Stimulated activated memory B cell treated with anti-CD40 and anti-IgM and Interleukin-4, amounts not matched to agents 10 μg/mL and 1 μg/mL and 100 μg/mL, for 72 hours (primary cell): ENCODE measurements around the gene SCN3A.
A peak's percentile ranks its signal among the peaks of the same experiment; 100 is the strongest.

Source experiments
- ATAC-seq: fragments of 150-1000 bp; cut with Tn5 transposase; 2 replicates; pipeline ENCODE4 v1.10.0; 2021
- H3K27ac Mint-ChIP-seq: one replicate; pipeline ENCODE4 v1.8.0; 2022; ENCODE audit warnings: mild to moderate bottlenecking, mixed read lengths
- H3K27me3 Mint-ChIP-seq: one replicate; pipeline ENCODE4 v1.8.0; 2022; ENCODE audit warnings: mixed read lengths
- H3K36me3 Mint-ChIP-seq: one replicate; pipeline ENCODE4 v1.8.0; 2022; ENCODE audit warnings: mixed read lengths
- H3K4me1 Mint-ChIP-seq: one replicate; pipeline ENCODE4 v1.8.0; 2022; ENCODE audit warnings: mixed read lengths
- H3K4me3 Mint-ChIP-seq: one replicate; pipeline ENCODE4 v1.8.0; 2022; ENCODE audit warnings: mild to moderate bottlenecking, moderate library complexity, mixed read lengths
- H3K9me3 Mint-ChIP-seq: one replicate; pipeline ENCODE4 v1.8.0; 2022; ENCODE audit warnings: mixed read lengths

The SCN3A gene

GRCh38 chr2:165203689-165204559 lies at the start of gene SCN3A:
SCN3A (minus strand) TSS chr2:165204050; CDS start chr2:165176394, 27,656 bp downstream.
- H3K4me3 Mint-ChIP-seq = peak within 1 kb of the TSS; percentile 57
- H3K4me1 Mint-ChIP-seq = peaks cover 14% of the 10 kb centered on the region
- peaks cover 2% of the 10 kb centered on the region for H3K9me3 Mint-ChIP-seq
- no peak within 1 kb of the TSS for H3K27ac Mint-ChIP-seq
- H3K36me3 Mint-ChIP-seq = no peaks in the 10 kb centered on the region
- peak; percentile 55 for ATAC-seq
- no peaks in the 10 kb centered on the region for H3K27me3 Mint-ChIP-seq

GRCh38 chr2:165253178-165253577 lies 49.3 kb upstream of the SCN3A start:
- Mint-ChIP-seq H3K4me1 (no peaks in the 10 kb centered on the region), H3K36me3 (no peaks in the 10 kb centered on the region), H3K27me3 (peaks cover 24% of the 10 kb centered on the region), H3K4me3 (no peak overlapping the region), H3K9me3 (no peaks in the 10 kb centered on the region), H3K27ac (no peak overlapping the region)
- ATAC-seq = no peak

GRCh38 chr2:165251366-165251765 lies 47.5 kb upstream of the SCN3A start:
- Mint-ChIP-seq H3K4me1 (no peaks in the 10 kb centered on the region), H3K36me3 (no peaks in the 10 kb centered on the region), H3K4me3 (no peak overlapping the region), H3K27ac (no peak overlapping the region), H3K27me3 (peaks cover 9% of the 10 kb centered on the region), H3K9me3 (no peaks in the 10 kb centered on the region)
- no peak for ATAC-seq

- no peaks in the 10 kb centered on the region for H3K36me3 Mint-ChIP-seq
- no peak for ATAC-seq
- no peaks in the 10 kb centered on the region for H3K9me3 Mint-ChIP-seq
- peaks cover 9% of the 10 kb centered on the region for H3K27me3 Mint-ChIP-seq
- no peak overlapping the region for H3K4me3 Mint-ChIP-seq
- no peak overlapping the region for H3K27ac Mint-ChIP-seq
- H3K4me1 Mint-ChIP-seq = no peaks in the 10 kb centered on the region
Measured at GRCh38 chr2:165248238-165248637, 44.4 kb upstream of the SCN3A start.

GRCh38 chr2:165245081-165245793 lies 41.4 kb upstream of the SCN3A start:
- no peak overlapping the region for H3K27ac Mint-ChIP-seq
- no peak overlapping the region for H3K4me3 Mint-ChIP-seq
- H3K9me3 Mint-ChIP-seq = no peaks in the 10 kb centered on the region
- H3K27me3 Mint-ChIP-seq = peaks cover 17% of the 10 kb centered on the region
- no peaks in the 10 kb centered on the region for H3K4me1 Mint-ChIP-seq
- no peak for ATAC-seq
- H3K36me3 Mint-ChIP-seq = no peaks in the 10 kb centered on the region

- H3K27ac Mint-ChIP-seq = no peak overlapping the region
- no peaks in the 10 kb centered on the region for H3K36me3 Mint-ChIP-seq
- no peaks in the 10 kb centered on the region for H3K9me3 Mint-ChIP-seq
- peaks cover 27% of the 10 kb centered on the region for H3K27me3 Mint-ChIP-seq
- H3K4me3 Mint-ChIP-seq = no peak overlapping the region
- no peak for ATAC-seq
- H3K4me1 Mint-ChIP-seq = no peaks in the 10 kb centered on the region
Measured at GRCh38 chr2:165240916-165241315, 37.1 kb upstream of the SCN3A start.

GRCh38 chr2:165239856-165240515 lies 36.1 kb upstream of the SCN3A start:
- ATAC-seq = no peak
- H3K27ac Mint-ChIP-seq = no peak overlapping the region
- peaks cover 27% of the 10 kb centered on the region for H3K27me3 Mint-ChIP-seq
- no peaks in the 10 kb centered on the region for H3K36me3 Mint-ChIP-seq
- H3K4me3 Mint-ChIP-seq = no peak overlapping the region
- no peaks in the 10 kb centered on the region for H3K4me1 Mint-ChIP-seq
- H3K9me3 Mint-ChIP-seq = no peaks in the 10 kb centered on the region

GRCh38 chr2:165239230-165239629 lies 35.4 kb upstream of the SCN3A start, which contains the start of gene SCN2A:
SCN2A (plus strand) TSS chr2:165239414; CDS start chr2:165295824, 56,410 bp downstream.
- H3K4me3 Mint-ChIP-seq = no peak within 1 kb of the TSS
- H3K27me3 Mint-ChIP-seq = peaks cover 27% of the 10 kb centered on the region
- ATAC-seq = no peak
- H3K9me3 Mint-ChIP-seq = no peaks in the 10 kb centered on the region
- no peak within 1 kb of the TSS for H3K27ac Mint-ChIP-seq
- H3K36me3 Mint-ChIP-seq = no peaks in the 10 kb centered on the region
- no peaks in the 10 kb centered on the region for H3K4me1 Mint-ChIP-seq

GRCh38 chr2:165238295-165238694 lies 34.4 kb upstream of the SCN3A start:
- Mint-ChIP-seq H3K9me3 (no peaks in the 10 kb centered on the region), H3K4me3 (no peak overlapping the region), H3K36me3 (no peaks in the 10 kb centered on the region), H3K27me3 (peaks cover 27% of the 10 kb centered on the region), H3K27ac (no peak overlapping the region), H3K4me1 (no peaks in the 10 kb centered on the region)
- ATAC-seq = no peak

GRCh38 chr2:165237056-165237455 lies 33.2 kb upstream of the SCN3A start:
- H3K9me3 Mint-ChIP-seq = no peaks in the 10 kb centered on the region
- ATAC-seq = no peak
- peaks cover 19% of the 10 kb centered on the region for H3K27me3 Mint-ChIP-seq
- no peak overlapping the region for H3K4me3 Mint-ChIP-seq
- no peaks in the 10 kb centered on the region for H3K36me3 Mint-ChIP-seq
- H3K4me1 Mint-ChIP-seq = no peaks in the 10 kb centered on the region
- no peak overlapping the region for H3K27ac Mint-ChIP-seq

- H3K36me3 Mint-ChIP-seq = no peaks in the 10 kb centered on the region
- no peak overlapping the region for H3K4me3 Mint-ChIP-seq
- H3K9me3 Mint-ChIP-seq = no peaks in the 10 kb centered on the region
- H3K27me3 Mint-ChIP-seq = no peaks in the 10 kb centered on the region
- no peak for ATAC-seq
- H3K4me1 Mint-ChIP-seq = no peaks in the 10 kb centered on the region
- no peak overlapping the region for H3K27ac Mint-ChIP-seq
Measured at GRCh38 chr2:165227571-165227970, 23.7 kb upstream of the SCN3A start.

GRCh38 chr2:165224941-165225340 lies 21.1 kb upstream of the SCN3A start:
- Mint-ChIP-seq H3K4me1 (no peaks in the 10 kb centered on the region), H3K36me3 (no peaks in the 10 kb centered on the region), H3K9me3 (no peaks in the 10 kb centered on the region), H3K27ac (no peak overlapping the region), H3K4me3 (no peak overlapping the region), H3K27me3 (no peaks in the 10 kb centered on the region)
- ATAC-seq = no peak

GRCh38 chr2:165219481-165219880 lies 15.6 kb upstream of the SCN3A start:
- no peak for ATAC-seq
- Mint-ChIP-seq H3K4me1 (no peaks in the 10 kb centered on the region), H3K36me3 (no peaks in the 10 kb centered on the region), H3K27me3 (peaks cover 7% of the 10 kb centered on the region), H3K9me3 (no peaks in the 10 kb centered on the region), H3K4me3 (no peak overlapping the region), H3K27ac (no peak overlapping the region)

GRCh38 chr2:165214093-165214492 lies 10.2 kb upstream of the SCN3A start:
- ATAC-seq = no peak
- no peaks in the 10 kb centered on the region for H3K9me3 Mint-ChIP-seq
- no peaks in the 10 kb centered on the region for H3K4me1 Mint-ChIP-seq
- H3K36me3 Mint-ChIP-seq = no peaks in the 10 kb centered on the region
- H3K4me3 Mint-ChIP-seq = no peak overlapping the region
- H3K27me3 Mint-ChIP-seq = peaks cover 17% of the 10 kb centered on the region
- H3K27ac Mint-ChIP-seq = no peak overlapping the region

GRCh38 chr2:165208094-165208493 lies 4.2 kb upstream of the SCN3A start:
- peaks cover 2% of the 10 kb centered on the region for H3K9me3 Mint-ChIP-seq
- ATAC-seq = no peak
- no peaks in the 10 kb centered on the region for H3K36me3 Mint-ChIP-seq
- H3K27ac Mint-ChIP-seq = no peak overlapping the region
- no peak overlapping the region for H3K4me3 Mint-ChIP-seq
- H3K27me3 Mint-ChIP-seq = peaks cover under 1% of the 10 kb centered on the region
- H3K4me1 Mint-ChIP-seq = peaks cover 4% of the 10 kb centered on the region
